Stimulated activated CD4-positive, alpha-beta T cell treated with anti-CD3 and anti-CD28 coated beads, Interleukin-4, amount 100 ng/mL, for 1 hour (primary cell): ENCODE results near the gene CYSRT1.

Source experiments
- DNase-seq: peaks from one replicate; pipeline ENCODE4 v3.0.0-alpha.2; 2020

Gene CYSRT1

GRCh38 chr9:137191245-137191644, 33.7 kb upstream of the CYSRT1 start:
- DNase-seq: no peak

GRCh38 chr9:137191691-137192447, 33.1 kb upstream of the CYSRT1 start:
- no peak for DNase-seq

GRCh38 chr9:137192448-137192780, 32.6 kb upstream of the CYSRT1 start:
- DNase-seq: no peak

- no peak for DNase-seq
Measured at GRCh38 chr9:137192859-137193258, 32.1 kb upstream of the CYSRT1 start.

- no peak for DNase-seq
Measured at GRCh38 chr9:137193771-137194170, 31.2 kb upstream of the CYSRT1 start.

- DNase-seq: no peak
Measured at GRCh38 chr9:137194388-137194787, 30.6 kb upstream of the CYSRT1 start.

GRCh38 chr9:137194909-137195308, 30.1 kb upstream of the CYSRT1 start:
- no peak for DNase-seq

GRCh38 chr9:137195525-137196220, 29.3 kb upstream of the CYSRT1 start:
- no peak for DNase-seq

GRCh38 chr9:137198051-137198901, 26.7 kb upstream of the CYSRT1 start:
- no peak for DNase-seq

- DNase-seq: no peak
Measured at GRCh38 chr9:137198902-137199283, 26.1 kb upstream of the CYSRT1 start.

GRCh38 chr9:137199411-137200121, 25.4 kb upstream of the CYSRT1 start:
- DNase-seq: no peak

- DNase-seq: peak; percentile 98
Measured at GRCh38 chr9:137200311-137201204, 24.4 kb upstream of the CYSRT1 start, which contains the start of gene TPRN. Gene TPRN (minus strand): TSS chr9:137200741. CDS start chr9:137200711, 30 bp downstream.

- no peak for DNase-seq
Measured at GRCh38 chr9:137201205-137201868, 23.6 kb upstream of the CYSRT1 start.

- no peak for DNase-seq
Measured at GRCh38 chr9:137202966-137203365, 22.0 kb upstream of the CYSRT1 start.

GRCh38 chr9:137204731-137205125, 20.2 kb upstream of the CYSRT1 start:
- DNase-seq: no peak

GRCh38 chr9:137205126-137206069, 19.6 kb upstream of the CYSRT1 start, which contains the start of the genes NDOR1 and TMEM203:
Gene NDOR1 (plus strand): TSS chr9:137205700. CDS start chr9:137205778, 78 bp downstream.
Gene TMEM203 (minus strand): TSS chr9:137205648. CDS start chr9:137205414, 234 bp downstream.
- DNase-seq: peak; percentile 95

GRCh38 chr9:137206602-137207001, 18.4 kb upstream of the CYSRT1 start:
- DNase-seq: no peak

- DNase-seq: no peak
Measured at GRCh38 chr9:137211532-137211931, 13.4 kb upstream of the CYSRT1 start.

GRCh38 chr9:137212520-137212919, 12.5 kb upstream of the CYSRT1 start:
- no peak for DNase-seq
